Testis (tissue), 3 donors: Measurements from ENCODE around the gene IRAK1. TPM values are rescaled to one million over a fixed set of nuclear protein-coding genes. Genes with fewer than 3 reads are reported as not detected.
A peak's percentile ranks its signal among the peaks of the same experiment; 100 is the strongest.

Experiments
- DNase-seq: peaks from one replicate; pipeline ENCODE4 v3.0.0-alpha.2; 2019
- H3K27ac ChIP-seq, 2 donors: fragments of 200-600 bp; sonication (generic); one replicate each; pipeline ENCODE4 v1.5.1; 2019
- H3K27me3 ChIP-seq: fragments of 200-600 bp; sonication (generic); one replicate; pipeline ENCODE4 v1.5.1; 2019
- H3K36me3 ChIP-seq: fragments of 200-600 bp; sonication (generic); one replicate; pipeline ENCODE4 v1.5.1; 2017; ENCODE audit warnings: low read depth; ENCODE audit errors: missing control alignments
- H3K4me1 ChIP-seq: fragments of 200-600 bp; sonication (generic); one replicate; pipeline ENCODE4 v1.5.1; 2019
- H3K4me3 ChIP-seq, 2 donors: fragments of 200-600 bp; sonication (generic); one replicate each; pipeline ENCODE4 v1.5.1; 2017 to 2019
- H3K9me3 ChIP-seq: fragments of 200-600 bp; sonication (generic); one replicate; pipeline ENCODE4 v1.5.1; 2017
- CTCF ChIP-seq, 3 experiments: fragments of 450-650 bp in 2 of 3; fragments of 200-600 bp in 1 of 3; sonication (generic) in 1 of 3; IDR thresholded peaks; one replicate each; pipeline ENCODE4 v1.5.1; 2016 to 2019; ENCODE audit warnings: antibody characterized with exemption in 3 of 3, mild to moderate bottlenecking in 2 of 3, moderate library complexity in 1 of 3
- POLR2A ChIP-seq: fragments of 450-650 bp; IDR thresholded peaks from one replicate; pipeline ENCODE4 v1.6.1; 2017; ENCODE audit warnings: antibody characterized with exemption, mild to moderate bottlenecking, moderate library complexity
- WGBS, 2 donors: methylation state at CpG; one replicate each; pipeline ENCODE4 v1.1.5; 2018; 5-methylcytosine and 5-hydroxymethylcytosine counted together
- intact Hi-C: fragments of 100-400 bp; cut with DNase I; formaldehyde crosslinking; loops from one replicate; pipeline ENCODE4 v1.15.1; 2023; ENCODE audit warnings: low total_unique reads
- polyA plus RNA-seq: library from polyadenylated mRNA; stranded (reverse); fragments of 350-450 nt; fragmentation: Illumina TruSeq; extraction: RNeasy Lipid Tissue Mini Kit (QIAGEN cat#74804); gene quantifications from one replicate; pipeline ENCODE4 v1.2.3, GENCODE V29; 2014; ENCODE audit warnings: low read depth, low replicate concordance; ENCODE audit not compliant: insufficient read depth
- total RNA-seq, 2 donors: library from RNA; depleted of rRNA; stranded (reverse); fragments of >200 nt; gene quantifications; one replicate each; pipeline ENCODE4 v1.2.3, GENCODE V29; 2016

IRAK1 gene
- total and polyA plus RNA-seq, 3 donors from 2014 or later: 48.6 to 90.8 (median 77.6) TPM

- Histone ChIP-seq H3K9me3 (no peaks in the 10 kb centered on the region), H3K27me3 (no peaks in the 10 kb centered on the region), H3K36me3 (no peaks in the 10 kb centered on the region), H3K4me3 (no peak overlapping the region), H3K27ac (no peak overlapping the region), H3K4me1 (peaks cover 14% of the 10 kb centered on the region)
- 40 to 84% methylated on average over 1 to 11 of the region's 16 CpGs for WGBS, 2 donors
- no peak for TF ChIP-seq POLR2A
- intact Hi-C loops: no loop called here
- no peak for DNase-seq
Observed at GRCh38 chrX:154015581-154016264, 4.0 kb downstream of the IRAK1 start.

- no peaks in the 10 kb centered on the region for H3K9me3 ChIP-seq
- TF ChIP-seq POLR2A (no peak), CTCF (IDR thresholded peaks at IDR 0.05) (no peak)
- no peak for DNase-seq
- WGBS, 2 donors: 83 to 91% methylated on average over 8 to 23 of the region's 24 CpGs
- intact Hi-C loops: no loop called here
- H3K4me1 ChIP-seq: peaks cover 14% of the 10 kb centered on the region
- no peaks in the 10 kb centered on the region for H3K36me3 ChIP-seq
- no peak overlapping the region for H3K4me3 ChIP-seq
- no peaks in the 10 kb centered on the region for H3K27me3 ChIP-seq
- no peak overlapping the region for H3K27ac ChIP-seq
Observed at GRCh38 chrX:154014429-154015380, 5.0 kb downstream of the IRAK1 start.

- Histone ChIP-seq H3K27me3 (no peaks in the 10 kb centered on the region), H3K36me3 (no peaks in the 10 kb centered on the region), H3K4me1 (peaks cover 14% of the 10 kb centered on the region), H3K4me3 (no peak overlapping the region), H3K27ac (peak overlapping the region in 1 of 2 donors; percentile 63), H3K9me3 (no peaks in the 10 kb centered on the region)
- no peak for DNase-seq
- TF ChIP-seq CTCF (IDR thresholded peaks at IDR 0.05) (peak; percentile 71 to 84 (median 79)), POLR2A (no peak)
- intact Hi-C loops: no loop called here
- WGBS, 2 donors: 31 to 100% methylated on average over 1 to 15 of the region's 20 CpGs
Observed at GRCh38 chrX:154013614-154014360, 5.9 kb downstream of the IRAK1 start.

GRCh38 chrX:154013001-154013421 lies 6.7 kb downstream of the IRAK1 start:
- peaks cover 14% of the 10 kb centered on the region for H3K4me1 ChIP-seq
- 24% methylated on average over 9 of the region's 17 CpGs; no CpG with 5 or more reads in 1 of the 2 donors for WGBS, 2 donors
- H3K27ac ChIP-seq: peak overlapping the region; percentile 45 to 63
- intact Hi-C loops: no loop called here
- no peaks in the 10 kb centered on the region for H3K9me3 ChIP-seq
- TF ChIP-seq POLR2A: no peak
- no peak for TF ChIP-seq CTCF (IDR thresholded peaks at IDR 0.05)
- H3K36me3 ChIP-seq: no peaks in the 10 kb centered on the region
- H3K4me3 ChIP-seq: no peak overlapping the region
- H3K27me3 ChIP-seq: no peaks in the 10 kb centered on the region
- no peak for DNase-seq
